ENCODE data around the gene NIM1K.

- TF ChIP-seq CTCF (IDR thresholded peaks at IDR 0.05) (no peak), POLR2AphosphoS5 (IDR thresholded peaks at IDR 0.05) (no peak), POLR2A (IDR thresholded peaks at IDR 0.05) (no peak), EP300 (IDR thresholded peaks at IDR 0.05; ENCODE audit: low read depth) (no peak)
Observed at GRCh38 chr5:43145071-43145470, 47.0 kb upstream of the NIM1K start.

Measured in transverse colon (tissue), 4 donors.